ENCODE data around the gene RB1.
A peak's percentile ranks its signal among the peaks of the same experiment; 100 is the strongest.
"Not testable (repeated sequence)": the region's sequence is repeated elsewhere in the genome, so short reads cannot be mapped to it uniquely, and the experiment has no call there.

RB1 gene

DNA sequence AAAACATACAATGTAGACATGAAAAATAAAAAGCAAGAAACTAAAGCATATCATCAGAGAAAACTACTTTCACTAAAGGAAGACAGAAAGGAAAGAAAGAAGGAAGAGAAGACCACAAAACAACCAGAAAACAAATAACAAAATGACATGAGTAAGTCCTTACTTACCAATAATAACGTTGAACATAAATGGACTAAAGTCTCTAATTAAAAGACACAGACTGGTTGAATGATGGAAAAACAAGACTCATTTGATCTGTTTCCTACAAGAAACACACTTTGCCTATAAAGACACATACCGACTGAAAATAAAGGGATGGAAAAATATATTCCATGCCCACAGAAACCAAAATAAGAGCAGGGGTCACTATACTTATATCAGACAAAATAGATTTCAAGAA, 46.0 kb downstream of the RB1 start:
- DNase-seq (ENCODE audit: low spot score), result no peak

DNA sequence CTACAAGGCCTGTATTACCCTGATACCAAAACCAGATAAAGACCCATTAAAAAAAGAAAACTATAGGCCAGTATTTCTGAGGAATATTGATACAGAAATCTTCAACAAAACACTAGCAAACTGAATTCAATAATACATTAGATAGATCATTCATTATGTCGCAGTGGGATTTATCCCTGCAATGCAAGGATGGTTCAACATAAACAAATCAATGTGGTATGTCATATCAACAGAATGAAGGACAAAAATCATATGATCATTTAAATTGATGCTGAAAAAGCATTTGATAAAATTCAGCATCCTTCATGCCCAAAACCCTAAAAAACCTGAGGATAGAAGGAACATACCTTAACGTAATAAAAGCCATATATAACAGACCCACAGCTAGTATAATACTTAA, 50.0 kb downstream of the RB1 start:
- no peak for DNase-seq (ENCODE audit: low spot score)

DNA sequence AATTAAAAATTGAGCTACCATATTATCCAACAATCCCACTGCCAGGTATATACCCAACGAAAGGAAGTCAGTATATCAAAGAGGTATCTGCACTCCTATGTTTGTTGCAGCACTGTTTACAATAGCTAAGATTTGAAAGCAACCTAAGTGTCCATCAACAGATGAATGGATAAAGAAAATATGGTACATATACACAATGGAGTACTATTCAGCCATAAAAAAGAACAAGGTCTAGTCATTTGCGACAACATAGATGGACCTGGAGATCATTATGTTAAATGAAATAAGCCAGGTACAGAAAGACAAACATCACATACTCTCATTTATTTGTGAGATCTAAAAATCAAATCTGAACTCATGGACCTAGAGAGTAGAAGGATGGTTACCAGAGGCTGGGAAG, 52.0 kb downstream of the RB1 start:
- DNase-seq (ENCODE audit: low spot score), result not testable (repeated sequence)

DNA sequence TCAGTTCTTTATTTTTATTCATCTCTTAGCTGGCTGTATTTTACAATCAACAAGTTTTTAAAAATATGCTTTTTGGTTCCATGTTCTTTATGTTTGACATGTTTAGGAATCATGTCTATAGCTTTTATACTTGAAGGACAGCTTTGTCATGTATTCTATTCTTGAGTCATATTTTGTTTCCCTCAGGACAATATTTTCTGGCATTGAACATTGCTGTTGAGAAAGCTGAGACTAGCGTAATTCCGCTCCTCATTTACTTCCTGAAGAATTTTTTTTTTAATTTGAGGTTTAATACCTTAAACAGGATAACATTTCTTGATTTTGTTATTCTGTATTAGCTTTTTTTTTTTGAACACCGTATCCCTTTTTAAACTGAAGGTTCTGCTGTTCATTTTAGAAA, 53.2 kb downstream of the RB1 start:
- DNase-seq (ENCODE audit: low spot score), result no peak

DNA sequence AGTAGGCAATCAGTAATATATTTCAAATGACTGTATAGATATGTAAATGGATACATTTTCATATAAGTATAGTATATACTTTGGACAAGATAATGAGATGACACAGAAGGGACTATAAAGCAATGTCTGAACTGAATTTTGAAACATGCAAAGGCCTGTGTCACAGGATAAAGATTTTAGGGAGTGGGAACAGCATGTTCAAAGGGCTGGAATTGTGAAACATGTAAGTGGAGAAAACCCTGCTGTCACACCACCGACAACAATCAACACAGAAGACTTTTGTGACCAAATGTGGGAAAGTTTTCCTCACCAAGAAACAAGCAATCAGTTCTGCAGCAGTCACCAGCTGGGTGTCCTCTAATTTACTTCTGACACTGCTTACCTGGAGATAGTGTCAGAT, 66.4 kb downstream of the RB1 start:
- DNase-seq (ENCODE audit: low spot score), result no peak

DNA sequence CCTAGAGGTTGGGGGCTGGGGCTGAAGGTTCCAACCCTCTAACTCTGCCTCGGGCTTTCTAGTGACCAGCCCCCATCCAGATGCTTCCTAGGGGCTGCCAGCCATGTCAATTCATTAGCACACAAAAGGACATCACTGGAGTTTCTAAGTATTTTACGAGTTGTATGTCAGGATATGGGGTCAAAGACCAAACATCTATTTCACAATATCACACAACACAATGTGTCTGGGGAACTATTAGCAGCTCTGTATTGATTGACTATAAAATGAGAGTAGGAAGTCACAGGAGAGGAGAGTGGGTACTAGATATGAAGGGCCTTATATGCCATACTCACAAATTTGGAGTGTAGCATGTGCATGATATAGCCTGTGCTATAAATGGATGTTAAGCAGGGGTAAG, 67.3 kb downstream of the RB1 start:
- DNase-seq (ENCODE audit: low spot score), result no peak

DNA sequence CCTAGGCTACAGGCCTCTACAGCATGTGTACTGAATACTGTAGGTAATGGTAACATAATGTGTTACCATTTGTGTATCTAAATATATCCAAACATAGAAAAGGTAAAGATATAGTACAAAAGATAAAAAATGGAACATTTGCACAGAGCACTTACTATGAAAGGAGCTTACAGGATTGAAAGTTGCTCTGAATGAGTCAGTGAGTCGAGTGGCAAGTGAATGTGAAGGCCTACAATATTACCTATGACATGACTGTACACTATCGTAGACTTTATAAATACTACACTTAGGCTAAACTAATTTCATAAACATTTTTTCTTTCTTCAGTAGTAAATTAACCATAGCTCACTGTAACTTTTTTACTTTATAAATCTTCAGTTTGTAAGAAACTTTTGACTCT, 74.3 kb downstream of the RB1 start:
- no peak for DNase-seq (ENCODE audit: low spot score)

DNA sequence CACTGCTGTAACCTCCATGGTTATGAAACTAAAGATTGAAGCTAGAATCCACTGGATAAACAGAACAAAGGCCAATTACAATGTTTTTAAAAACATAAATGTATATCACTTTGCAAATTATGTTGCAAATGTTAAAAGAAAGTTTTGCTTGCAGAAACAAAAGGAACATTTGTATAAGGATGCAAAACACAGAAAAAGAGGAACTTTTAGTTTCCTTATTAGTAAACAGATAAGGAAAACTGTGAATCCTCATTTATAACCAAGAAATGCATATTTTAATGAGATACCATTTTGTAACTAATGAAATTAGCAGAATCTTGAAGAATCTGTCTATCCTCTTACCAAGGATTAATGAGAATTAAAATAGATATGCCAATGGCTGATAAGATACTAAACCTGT, 77.0 kb downstream of the RB1 start:
- no peak for DNase-seq (ENCODE audit: low spot score)

DNA sequence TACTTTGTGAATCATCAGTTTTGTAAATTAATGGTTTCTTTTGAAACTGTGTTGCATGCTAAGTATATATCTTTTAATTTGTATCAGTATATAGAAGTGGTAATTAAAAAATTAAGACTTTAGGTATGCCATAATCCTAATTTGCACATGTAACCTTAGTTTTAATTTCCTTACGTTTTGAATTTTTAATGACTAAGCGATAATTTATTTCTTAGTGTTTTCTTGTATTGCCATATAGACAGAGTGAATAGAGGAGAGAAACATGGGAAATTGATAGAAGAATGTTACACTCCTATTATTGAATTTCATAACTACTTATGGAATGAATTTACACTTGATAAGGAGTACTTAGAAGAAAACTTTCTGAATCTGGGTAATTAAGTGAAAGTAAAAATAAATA, 79.8 kb downstream of the RB1 start:
- DNase-seq (ENCODE audit: low spot score), result no peak

DNA sequence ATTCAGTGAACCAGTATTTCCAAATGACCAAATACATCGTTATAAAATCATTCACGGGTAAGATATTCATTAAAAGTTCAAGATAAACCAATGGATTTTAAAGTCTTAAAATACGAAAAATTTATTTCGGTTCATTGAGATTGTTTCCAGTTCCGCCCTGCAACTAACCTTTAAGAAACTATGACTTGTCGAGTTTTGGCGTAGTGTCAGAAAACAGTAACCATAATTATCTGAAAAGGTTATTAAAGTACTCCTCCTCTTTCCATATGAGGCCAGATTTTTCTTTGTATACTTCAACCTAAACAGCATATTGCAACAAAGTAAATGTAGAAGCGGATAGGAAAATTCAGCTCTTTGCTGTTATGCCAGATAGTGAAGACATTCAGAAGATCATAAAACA, 83.3 kb downstream of the RB1 start:
- DNase-seq (ENCODE audit: low spot score), result no peak

DNA sequence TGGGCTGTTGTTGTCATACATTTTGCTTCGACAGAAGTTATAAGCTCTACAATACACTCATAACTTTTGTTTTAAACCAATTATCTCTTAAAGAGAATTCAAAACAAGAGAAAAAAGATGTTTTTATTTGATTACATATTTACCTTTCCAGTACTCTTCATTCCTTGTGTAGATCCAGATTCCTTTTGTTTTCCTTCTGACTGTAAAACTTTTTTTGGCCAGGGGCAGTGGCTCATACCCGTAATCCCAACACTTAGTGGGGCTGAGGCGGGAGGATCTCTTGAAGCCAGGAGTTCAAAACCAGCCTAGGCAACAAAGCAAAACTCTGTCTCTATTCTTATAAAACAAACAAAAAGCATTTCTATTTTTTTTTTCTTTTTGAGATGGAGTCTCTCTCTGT, 87.7 kb downstream of the RB1 start:
- no peak for DNase-seq (ENCODE audit: low spot score)

DNA sequence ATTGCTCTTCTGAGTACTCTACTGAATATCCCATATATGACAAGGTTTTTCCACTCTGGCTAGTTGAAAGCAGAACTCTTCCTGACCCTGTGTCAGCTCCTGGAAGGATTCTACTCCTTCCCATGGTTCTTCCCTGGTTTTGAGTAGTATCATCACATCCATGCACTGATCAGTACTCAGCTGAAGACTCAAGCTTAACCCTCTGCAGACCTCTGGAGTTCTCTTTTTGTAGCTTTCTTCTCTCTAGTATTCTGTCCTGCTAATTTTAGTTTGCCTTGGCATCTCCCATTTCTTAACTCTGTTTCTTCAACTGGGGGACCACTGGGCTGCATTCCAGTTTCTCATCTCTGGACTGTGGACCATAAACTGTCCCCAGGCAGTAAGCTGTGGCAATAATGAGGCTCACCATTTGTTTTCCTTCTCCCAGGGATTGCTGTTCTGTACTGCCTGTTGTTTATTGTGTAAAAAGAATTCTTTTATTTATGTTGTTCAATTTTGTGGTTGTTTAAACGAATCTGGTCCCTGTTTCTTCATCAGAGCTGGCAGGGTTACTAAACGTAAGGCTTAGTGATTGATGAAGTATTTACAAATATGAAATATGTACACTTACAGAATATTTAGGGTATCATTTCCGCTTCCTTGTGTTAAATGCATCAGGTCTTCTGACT, 89.6 kb downstream of the RB1 start:
- no peak for DNase-seq (ENCODE audit: low spot score)

DNA sequence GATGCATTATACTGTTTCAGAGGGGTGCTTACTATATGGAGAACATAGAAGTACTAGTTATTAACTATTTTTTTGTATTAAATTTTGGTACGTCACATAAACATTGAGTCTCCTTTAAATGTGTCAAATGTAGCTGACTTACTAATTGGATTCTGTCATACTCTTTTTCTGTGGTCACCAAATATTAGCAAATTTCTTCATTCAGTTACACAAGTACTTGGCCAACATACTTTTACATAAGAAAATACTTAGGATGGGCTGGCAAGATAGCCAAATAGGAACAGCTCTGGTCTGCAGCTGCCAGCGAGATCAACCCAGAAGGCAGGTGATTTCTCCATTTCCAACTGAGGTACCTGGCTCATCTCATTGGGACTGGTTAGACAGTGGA, 90.1 kb downstream of the RB1 start:
- DNase-seq (ENCODE audit: low spot score), result no peak

DNA sequence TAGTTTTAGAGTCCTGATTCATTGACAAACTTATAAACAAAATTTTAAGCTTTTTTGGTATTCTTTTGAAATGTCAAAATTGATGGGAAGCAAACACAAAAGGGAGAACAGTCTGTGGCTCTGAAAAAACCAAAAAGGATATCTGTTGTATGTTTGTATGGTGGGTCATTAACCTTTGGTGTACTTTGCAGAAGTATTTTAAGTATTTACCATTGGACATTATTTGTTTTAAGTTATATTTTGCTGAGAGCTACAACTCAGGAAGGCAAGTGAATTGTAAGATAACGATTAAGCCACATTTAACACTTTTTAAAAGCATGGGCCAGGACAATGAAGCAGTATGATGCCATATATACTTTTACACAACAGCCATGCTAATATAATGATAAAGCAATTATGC, 94.2 kb downstream of the RB1 start:
- no peak for DNase-seq (ENCODE audit: low spot score)

DNA sequence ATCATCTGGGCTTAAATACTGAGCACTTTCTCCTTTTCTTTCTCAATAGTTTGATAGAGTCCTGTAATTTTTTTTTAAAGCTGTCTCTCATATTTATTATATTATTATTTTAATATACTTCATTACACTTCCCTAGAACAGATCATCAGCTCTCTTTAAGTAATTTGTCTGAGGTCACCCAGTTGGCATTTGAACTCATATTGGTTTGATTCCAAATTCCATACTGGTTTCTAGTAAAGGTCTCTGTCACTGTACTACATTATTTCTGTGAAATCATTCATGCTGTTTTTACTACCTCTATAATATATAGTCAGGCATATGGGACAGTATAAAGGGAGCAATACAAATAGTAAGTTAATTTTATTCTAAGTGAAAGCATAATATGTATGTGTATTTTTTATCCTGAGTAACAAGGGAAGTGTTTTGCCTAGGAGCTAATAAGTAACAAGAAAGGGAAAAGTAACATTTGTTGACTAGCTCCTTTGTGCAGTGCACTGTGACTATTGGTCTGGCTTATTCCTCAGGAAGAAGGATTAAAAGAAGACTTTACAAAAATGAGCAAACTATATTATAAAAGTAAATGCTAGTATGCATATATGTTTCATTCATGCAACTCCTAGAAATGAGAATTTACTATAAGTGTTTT, 95.0 kb downstream of the RB1 start:
- no peak for DNase-seq (ENCODE audit: low spot score)

DNA sequence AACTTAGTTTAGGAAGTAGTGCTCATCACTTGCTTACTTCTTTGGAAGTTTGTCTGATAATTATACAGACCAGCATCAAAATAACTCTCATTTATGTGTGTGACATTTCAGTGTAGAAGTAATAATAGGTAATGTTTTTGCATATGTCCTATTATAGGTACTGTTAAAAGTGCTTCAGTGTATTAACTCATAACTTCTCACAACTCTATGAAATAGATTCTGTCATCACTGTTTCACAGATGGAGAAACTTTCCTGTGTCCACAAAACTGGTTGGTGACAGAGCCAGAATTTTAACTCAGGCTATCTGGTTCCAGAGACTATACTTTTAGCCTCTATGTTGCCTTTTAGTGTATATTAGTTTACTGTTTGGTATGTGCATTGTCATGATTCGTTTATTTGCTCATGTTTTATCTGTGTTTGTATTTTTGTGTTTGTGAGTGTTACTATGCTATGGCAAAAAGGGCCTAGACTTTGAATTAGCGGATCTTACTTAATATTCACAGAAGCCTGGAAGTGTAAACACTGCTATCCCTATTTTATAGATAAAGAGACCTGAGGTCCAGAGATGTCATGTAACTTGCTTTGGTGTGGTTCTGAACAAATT, 96.6 kb downstream of the RB1 start:
- no peak for DNase-seq (ENCODE audit: low spot score)

DNA sequence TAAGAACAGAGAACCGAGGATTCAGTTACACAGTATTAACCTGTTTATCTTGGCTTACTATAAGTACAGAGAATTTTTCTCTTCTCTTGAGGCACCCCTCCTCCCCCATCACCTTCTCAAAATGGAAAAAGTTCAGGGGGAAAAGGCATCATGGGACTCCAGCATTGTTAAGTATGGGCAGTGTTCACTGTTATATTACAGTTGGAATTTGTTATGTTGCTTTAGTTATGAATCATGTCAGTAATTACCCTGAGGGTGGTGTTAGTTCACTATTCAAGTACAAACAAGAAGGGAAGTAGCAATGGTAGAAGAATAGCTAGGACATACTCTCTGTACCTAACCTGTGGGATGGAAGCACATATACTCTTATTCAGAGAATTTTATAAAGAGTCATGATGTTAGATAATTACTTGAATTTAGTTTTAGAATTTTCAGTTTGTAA, 97.3 kb downstream of the RB1 start:
- DNase-seq (ENCODE audit: low spot score), result peak; percentile 48

DNA sequence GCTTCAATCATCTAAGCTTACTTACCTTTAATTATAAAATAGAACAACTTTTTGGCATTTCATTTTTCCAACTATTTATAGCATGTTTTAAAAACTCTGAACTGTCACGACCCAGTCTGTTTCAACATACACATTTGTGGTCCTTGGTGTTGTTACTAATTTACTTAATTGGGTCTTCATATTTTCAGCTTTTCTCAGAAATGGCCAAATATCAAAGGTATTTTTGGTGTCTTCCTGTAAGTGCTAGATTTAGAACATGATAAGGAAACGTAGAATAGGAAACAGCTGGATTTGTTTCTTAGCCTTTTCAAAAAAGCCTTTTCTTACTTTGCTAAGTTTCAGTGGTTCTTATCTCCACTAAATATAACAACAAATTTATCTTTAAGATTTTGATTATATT, 97.9 kb downstream of the RB1 start:
- no peak for DNase-seq (ENCODE audit: low spot score)

DNA sequence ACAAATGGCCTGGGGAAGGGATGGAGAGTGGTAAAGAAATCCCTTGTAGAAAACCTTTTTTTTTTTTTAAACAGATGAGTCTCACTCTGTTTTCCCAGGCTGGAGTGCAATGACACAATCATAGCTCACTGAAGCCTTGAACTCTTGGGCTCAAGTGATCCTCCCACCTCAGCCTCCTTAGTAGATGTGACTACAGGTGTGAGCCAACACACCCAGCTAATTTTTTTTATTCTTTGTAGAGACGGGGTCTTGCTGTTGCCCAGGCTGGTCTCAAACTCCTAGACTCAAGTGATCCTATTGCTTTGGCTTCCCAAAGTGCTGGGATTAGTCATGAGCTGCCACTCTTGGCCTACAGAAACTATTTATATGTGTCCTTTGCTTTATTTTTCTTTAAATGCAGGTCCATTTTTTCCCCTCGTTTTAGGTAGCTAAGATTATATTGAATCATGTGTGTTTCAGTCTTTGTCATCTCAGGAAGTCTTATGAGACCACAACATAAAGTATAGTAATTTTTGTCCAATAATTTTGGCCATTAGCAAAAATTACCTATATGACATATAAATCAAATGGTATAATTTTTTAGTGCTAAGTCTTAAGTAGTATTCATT, 98.9 kb downstream of the RB1 start:
- DNase-seq (ENCODE audit: low spot score), result no peak

DNA sequence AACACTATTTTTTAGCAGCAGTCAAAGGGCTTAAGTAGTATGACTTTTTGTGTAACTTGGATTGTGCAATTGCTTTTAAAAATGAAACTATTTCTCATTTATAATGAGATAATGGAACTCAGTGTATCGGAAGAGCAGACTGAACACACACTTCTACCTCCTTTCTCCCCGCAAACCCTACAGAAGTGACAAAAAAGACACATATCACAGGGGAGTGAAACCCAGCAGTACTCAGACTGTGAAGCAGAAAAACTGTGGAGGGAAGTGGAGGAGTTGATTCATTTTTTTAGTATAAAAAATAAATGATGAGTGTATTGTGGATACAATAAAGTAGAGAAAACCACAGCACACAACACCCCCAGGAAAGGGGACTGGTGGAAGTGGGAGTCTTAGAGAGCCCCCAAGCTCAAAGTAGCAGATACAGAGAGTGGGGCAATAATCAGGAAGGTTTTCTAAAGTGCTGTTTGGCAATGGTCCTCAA, 99.6 kb downstream of the RB1 start:
- no peak for DNase-seq (ENCODE audit: low spot score)

DNA sequence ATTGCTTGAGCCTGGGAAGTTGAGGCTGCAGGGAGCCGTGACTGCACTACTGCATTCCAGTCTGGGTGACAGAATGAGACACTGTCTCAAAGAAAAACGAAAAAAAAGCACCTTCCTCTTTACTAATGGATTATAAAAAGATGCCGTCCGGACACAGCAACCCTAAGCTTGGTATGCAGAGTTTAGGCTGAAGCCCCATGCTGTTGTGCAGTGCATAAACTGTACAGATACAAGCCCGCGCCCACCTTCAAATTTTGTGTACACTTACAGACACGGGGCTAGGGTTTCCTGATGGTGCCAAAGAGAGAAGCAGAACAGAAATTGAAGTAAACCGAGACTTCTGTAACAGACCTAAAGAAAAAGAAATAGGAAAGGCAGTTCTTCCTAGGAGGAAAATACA, 100.4 kb downstream of the RB1 start:
- no peak for DNase-seq (ENCODE audit: low spot score)

DNA sequence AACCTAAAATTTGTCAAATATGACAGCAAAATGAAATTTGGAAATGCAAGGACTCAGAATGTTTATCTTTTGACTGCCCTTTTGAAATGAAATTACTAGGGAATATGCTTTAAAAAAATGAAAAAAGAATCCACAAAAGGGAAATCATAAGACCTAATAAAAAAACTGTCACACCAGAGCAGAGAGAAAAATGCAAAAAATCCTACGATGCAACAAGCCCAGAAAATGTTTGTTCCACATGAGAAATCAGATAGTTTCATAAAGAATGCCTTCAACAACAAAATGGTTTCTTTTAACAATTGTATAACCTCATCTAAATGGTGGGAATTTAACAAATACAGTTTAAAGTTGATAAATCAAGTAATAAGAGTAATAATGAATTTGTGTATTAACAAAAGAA, 101.4 kb downstream of the RB1 start:
- no peak for DNase-seq (ENCODE audit: low spot score)

DNA sequence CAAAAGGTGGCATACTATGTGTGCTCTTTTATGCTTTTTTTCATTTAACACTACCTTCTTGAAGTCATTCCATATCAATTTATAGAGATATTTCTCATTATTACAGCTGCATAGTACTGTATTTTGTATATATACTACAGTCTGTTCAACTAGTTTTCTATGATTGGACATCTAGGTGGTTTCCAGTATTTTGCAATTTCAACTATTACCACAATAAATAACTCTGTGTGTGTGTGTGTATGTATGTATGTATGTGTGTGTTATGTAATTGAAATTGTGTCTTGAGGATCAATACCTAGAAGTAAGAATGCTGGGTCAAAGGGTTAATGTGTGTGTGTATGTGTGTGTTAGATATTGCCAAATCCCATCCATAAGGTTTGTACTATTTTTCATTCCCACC, 102.3 kb downstream of the RB1 start:
- no peak for DNase-seq (ENCODE audit: low spot score)
